GM18498 (cell line): ENCODE results near the gene GNG13.
A peak's percentile ranks its signal among the peaks of the same experiment; 100 is the strongest.

ENCODE experiments used
- ATAC-seq: cut with Tn5 transposase; IDR thresholded peaks from one replicate; pipeline ENCODE4 v1.9.1; 2021; ENCODE audit warnings: mild to moderate bottlenecking, moderate library complexity; ENCODE audit not compliant: unreplicated experiment

The GNG13 gene

GRCh38 chr16:815861-816260, 15.3 kb upstream of the GNG13 start:
- ATAC-seq: no peak

GRCh38 chr16:814974-815373, 14.4 kb upstream of the GNG13 start:
- no peak for ATAC-seq

GRCh38 chr16:813916-814412, 13.4 kb upstream of the GNG13 start:
- no peak for ATAC-seq

GRCh38 chr16:813204-813915, 12.8 kb upstream of the GNG13 start:
- ATAC-seq: no peak

- no peak for ATAC-seq
These were observed 7.5 kb upstream of the GNG13 start for GRCh38 chr16:808085-808386.

- peak; percentile 93 for ATAC-seq
These were observed 7.0 kb upstream of the GNG13 start for GRCh38 chr16:807347-808084.

- ATAC-seq: no peak
These were observed 4.9 kb upstream of the GNG13 start for GRCh38 chr16:805474-805873.

GRCh38 chr16:804193-805048, 3.9 kb upstream of the GNG13 start:
- no peak for ATAC-seq

- ATAC-seq: no peak
These were observed 3.2 kb upstream of the GNG13 start for GRCh38 chr16:803754-804080.

- ATAC-seq: no peak
These were observed 2.6 kb upstream of the GNG13 start for GRCh38 chr16:802914-803753.

- ATAC-seq: no peak
These were observed 1.9 kb upstream of the GNG13 start for GRCh38 chr16:802461-802860.

- no peak for ATAC-seq
These were observed 1.2 kb upstream of the GNG13 start for GRCh38 chr16:801584-802363.

GRCh38 chr16:800834-801511, 439 bp upstream of the GNG13 start:
- ATAC-seq: no peak

- no peak for ATAC-seq
These were observed 1.2 kb downstream of the GNG13 start for GRCh38 chr16:799111-799947.

- ATAC-seq: no peak
These were observed 1.9 kb downstream of the GNG13 start for GRCh38 chr16:798666-799065.

- no peak for ATAC-seq
These were observed 2.8 kb downstream of the GNG13 start for GRCh38 chr16:797686-798085.

GRCh38 chr16:797120-797420, 3.5 kb downstream of the GNG13 start:
- ATAC-seq: no peak

- ATAC-seq: no peak
These were observed 4.0 kb downstream of the GNG13 start for GRCh38 chr16:796296-797119.
